ENCODE data around the gene TMEM63C.
"Not testable (repeated sequence)": the region's sequence is repeated elsewhere in the genome, so short reads cannot be mapped to it uniquely, and the experiment has no call there.

Gene TMEM63C

GRCh38 chr14:77275601-77276017, 94.0 kb downstream of the TMEM63C start:
- DNase-seq (ENCODE audit: low read depth, low spot score) = no peak

GRCh38 chr14:77276295-77276935, 94.8 kb downstream of the TMEM63C start:
- DNase-seq (ENCODE audit: low read depth, low spot score) = no peak

DNA sequence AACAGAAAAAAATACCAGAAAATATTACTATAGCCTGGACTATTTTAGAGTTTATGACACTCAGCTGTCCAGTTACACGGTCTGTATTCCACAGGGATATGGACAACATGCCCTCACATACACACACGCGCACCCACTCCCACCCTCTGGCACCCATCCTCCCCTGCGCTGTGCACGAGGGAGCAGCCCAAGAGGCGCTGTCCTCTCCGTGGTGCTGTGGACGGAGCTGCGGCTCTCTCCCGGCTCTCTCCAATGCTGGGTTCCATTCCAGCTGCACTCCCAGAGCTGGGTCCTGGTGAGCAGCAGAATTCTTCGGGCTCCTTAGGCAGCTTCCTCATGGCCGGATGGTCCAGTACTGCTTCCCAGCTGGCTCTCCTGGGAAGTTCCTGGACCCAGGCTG, 95.4 kb downstream of the TMEM63C start:
- no peak for DNase-seq (ENCODE audit: low read depth, low spot score)

DNA sequence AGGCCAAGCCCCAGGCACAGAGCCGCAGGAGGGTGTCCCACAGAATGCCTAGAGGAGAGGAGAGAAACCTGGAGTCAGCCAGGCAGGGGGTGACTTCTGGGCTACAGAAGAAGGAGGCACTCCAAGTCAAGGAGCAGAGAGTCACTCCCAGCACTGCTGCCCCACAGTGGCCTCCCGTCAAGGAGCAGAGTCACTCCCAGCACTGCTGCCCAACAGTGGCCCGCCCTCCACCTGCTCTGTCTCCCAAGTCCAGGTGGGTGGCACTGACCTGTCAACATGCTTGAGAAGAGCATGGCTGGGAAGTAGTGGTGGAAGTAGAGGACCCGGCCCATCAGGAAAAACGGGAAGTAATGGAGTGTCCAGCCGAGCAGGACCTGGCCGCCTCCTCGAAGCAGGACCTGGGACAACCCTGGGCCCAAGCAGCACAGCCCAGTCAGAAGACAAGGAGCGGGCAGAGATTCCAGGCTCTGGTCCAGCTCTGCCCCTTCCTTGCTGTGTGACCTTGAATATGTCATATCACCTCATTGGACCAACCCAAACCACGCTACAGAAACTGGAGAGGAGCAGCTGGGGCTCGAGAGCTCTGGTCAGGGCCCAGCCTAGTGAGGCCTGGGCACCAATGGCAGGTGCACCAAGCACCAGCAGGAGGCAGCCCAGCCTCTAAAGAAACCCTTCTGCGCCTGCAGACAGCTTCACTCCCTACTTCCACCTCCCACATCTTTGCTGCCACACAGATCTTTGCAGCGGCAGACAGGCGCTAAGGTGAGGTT, 97.0 kb downstream of the TMEM63C start:
- DNase-seq (ENCODE audit: low read depth, low spot score) = no peak

GRCh38 chr14:77279719-77280118, 98.1 kb downstream of the TMEM63C start:
- no peak for DNase-seq (ENCODE audit: low read depth, low spot score)

GRCh38 chr14:77280921-77281320, 99.3 kb downstream of the TMEM63C start:
- DNase-seq (ENCODE audit: low read depth, low spot score) = not testable (repeated sequence)

DNA sequence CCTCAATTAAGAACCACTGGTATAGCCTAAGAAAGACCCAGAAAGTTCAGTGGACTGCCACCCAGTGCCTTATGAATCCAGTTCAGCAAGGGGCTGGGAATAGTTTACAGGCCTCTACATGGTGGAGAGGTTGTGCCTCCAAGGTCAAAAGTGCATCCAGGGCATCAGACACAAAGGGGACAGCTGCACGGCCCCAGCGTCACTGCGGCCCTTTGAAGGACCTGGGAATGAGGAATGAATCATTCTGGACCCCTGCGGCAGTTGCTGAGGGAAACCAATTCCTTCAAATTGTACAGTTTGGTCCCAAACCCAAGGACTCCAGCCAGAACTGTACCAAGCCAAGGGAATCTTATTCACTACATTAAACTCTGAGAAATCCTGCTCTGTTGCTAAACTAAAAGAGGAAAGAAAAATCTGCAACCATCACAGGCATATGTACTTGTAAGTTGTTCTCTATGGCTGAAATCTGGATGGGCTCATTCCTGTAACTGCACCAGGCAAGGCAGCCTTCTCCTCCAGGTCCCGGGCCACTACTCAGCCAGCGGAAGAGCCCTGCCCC, 100.3 kb downstream of the TMEM63C start:
- no peak for DNase-seq (ENCODE audit: low read depth, low spot score)

DNA sequence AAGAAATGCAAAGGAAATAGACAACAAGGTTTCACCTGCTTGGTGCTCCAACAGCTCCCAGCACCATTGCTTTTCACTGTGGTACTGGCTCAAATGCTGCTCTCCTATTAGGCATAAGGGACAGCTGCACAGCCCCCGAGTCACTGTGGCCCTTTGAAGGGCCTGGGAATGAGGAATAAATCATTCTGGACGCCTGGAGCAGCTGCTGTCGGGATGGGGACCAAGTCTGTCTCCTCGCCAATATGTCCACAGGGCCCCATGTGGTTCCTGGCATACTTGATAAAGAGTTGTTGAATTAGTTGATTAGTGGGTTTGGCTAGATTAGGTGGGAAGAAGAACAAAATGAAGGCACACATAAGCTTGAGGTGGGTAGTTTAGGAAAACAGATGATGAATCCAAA, 102.5 kb downstream of the TMEM63C start:
- no peak for DNase-seq (ENCODE audit: low read depth, low spot score)

DNA sequence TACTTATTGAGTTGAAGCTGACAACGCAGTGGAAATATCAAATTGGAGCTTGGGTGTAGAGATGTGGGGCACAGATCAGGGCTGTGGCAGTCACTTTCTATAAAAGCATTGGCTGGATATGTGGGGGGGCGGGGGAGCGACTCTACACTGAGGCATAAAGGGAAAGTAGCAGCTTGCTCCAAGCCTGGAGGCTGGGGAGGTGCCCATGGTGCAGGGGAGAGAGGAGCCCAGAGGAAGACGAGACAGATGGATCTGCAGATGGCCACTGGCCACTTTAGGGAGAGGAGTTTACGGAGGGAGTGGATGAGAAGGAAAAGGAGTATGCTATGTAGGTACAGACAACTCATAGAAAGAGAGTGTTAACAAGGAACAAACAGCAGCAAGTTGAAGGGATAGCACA, 102.9 kb downstream of the TMEM63C start:
- DNase-seq (ENCODE audit: low read depth, low spot score) = no peak

- no peak for DNase-seq (ENCODE audit: low read depth, low spot score)
Observed at GRCh38 chr14:77286576-77286975, 105.0 kb downstream of the TMEM63C start.

DNA sequence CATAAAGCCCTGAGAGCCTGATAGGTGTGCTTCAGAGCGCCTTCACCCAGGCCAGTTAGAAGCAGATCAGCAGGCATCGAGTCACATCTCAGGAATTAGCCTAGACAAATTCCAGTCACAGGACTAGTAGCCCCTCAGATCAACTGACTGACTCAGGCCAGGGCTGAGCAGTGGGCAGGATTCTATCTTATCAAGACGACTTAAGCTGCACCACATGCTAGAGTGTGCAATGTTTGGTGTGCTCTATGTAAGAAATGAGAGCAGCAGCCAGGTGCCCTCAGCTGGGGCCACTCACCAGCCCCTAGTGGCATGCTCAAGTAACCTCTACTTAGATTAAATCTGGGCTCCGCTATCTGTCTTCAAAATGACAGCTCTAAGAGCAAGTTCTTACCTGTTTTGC, 109.1 kb downstream of the TMEM63C start:
- no peak for DNase-seq (ENCODE audit: low read depth, low spot score)

GRCh38 chr14:77296155-77296554, 114.6 kb downstream of the TMEM63C start:
- DNase-seq (ENCODE audit: low read depth, low spot score) = no peak

DNA sequence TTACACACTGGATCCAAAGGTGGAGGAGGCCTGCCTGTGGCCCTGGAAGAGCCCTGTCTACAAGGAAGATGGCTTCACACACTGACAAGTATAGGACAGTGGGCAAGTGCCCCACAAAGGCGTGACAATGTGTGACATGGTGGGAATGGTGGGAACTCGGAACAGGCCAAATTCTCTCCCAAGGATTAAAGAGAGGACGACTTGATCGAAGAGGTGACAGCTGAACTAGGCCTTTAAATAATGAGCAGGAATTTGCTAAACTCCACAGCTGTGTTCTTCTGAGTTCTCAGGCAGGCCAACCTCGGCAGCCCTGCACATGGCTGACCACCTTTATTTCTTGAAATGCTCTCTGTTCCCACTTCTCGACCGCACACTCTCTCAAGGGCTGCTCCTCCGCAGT, 115.3 kb downstream of the TMEM63C start:
- no peak for DNase-seq (ENCODE audit: low read depth, low spot score)

DNA sequence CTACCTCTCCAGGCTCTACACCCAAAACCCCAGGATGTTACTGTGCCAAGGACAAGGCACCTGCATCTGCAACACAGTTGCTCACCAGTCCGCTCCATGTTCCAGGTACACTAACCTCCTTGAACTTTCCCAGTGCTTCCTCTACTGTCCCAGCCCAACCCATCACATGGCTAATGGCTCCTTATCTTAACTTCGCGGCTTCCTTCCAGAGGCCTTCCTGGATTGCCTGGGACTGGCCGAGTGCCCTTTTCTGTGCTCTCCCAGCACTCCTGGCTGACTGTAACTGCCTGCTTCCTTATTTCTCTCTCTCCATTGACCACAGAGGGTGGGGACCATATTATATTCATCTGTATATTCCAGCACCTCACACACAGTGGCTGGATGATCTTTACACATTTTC, 118.2 kb downstream of the TMEM63C start:
- no peak for DNase-seq (ENCODE audit: low read depth, low spot score)

- DNase-seq (ENCODE audit: low read depth, low spot score) = peak; percentile 13
Observed at GRCh38 chr14:77301103-77301502, 119.5 kb downstream of the TMEM63C start.

GRCh38 chr14:77302926-77303325, 121.3 kb downstream of the TMEM63C start:
- DNase-seq (ENCODE audit: low read depth, low spot score) = peak; percentile 10

GRCh38 chr14:77303417-77304156, 122.0 kb downstream of the TMEM63C start:
- no peak for DNase-seq (ENCODE audit: low read depth, low spot score)

DNA sequence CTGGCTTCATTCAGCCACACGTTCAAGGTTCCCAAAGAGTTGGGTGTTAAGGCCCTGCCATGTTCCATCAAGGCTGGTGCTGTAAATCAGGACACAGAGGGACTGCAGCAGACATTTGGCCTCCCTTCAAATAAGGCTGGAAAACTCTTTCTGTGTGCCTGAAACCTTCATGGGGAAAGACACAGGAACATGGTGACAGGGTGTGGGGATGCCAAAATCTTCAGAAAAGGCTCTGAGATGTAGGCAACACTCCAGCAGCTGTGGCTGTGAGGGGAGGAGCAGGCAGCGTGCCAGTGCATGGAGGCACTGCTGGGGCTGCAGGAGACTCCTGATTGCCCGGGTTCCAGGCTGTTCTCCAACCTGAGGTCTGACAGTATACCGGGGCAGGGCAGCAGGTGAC, 124.1 kb downstream of the TMEM63C start:
- no peak for DNase-seq (ENCODE audit: low read depth, low spot score)

GRCh38 chr14:77306416-77306815, 124.8 kb downstream of the TMEM63C start:
- DNase-seq (ENCODE audit: low read depth, low spot score) = no peak

DNA sequence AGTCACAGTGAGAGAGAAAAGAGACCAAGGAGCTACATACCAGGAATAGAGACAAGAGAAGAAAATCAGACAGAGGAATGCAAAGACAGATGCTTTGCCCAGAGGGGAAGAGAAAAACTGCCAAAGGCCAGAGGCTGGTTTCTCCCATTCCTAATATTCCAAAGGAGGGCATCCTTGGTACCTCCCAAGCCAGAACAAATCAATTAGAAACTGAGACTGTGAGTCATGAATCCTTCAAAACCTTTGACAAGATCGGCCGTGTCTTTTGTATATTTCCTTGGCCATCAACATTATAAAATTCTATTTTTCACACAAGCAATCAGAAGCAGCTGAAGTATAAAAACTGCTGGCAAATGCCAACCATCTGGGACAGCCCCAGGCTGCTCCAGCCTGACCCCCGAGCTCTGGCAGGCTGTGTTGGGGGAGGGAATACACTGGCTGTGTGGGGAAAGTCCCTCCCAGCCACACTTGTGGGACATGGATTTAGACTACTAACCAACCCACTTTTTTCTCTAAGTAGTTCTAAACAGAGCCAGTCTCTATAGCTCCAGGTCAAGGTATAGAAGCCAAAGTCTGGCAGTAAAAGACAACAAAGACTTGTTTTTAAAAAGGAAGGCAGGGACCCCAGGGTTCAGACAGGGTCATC, 125.4 kb downstream of the TMEM63C start:
- no peak for DNase-seq (ENCODE audit: low read depth, low spot score)
